Tibial nerve (tissue), 4 donors: ENCODE data around the gene RPS6KA2. TPM values are rescaled to one million over a fixed set of nuclear protein-coding genes. Genes with fewer than 3 reads are reported as not detected.

ENCODE experiments used
- DNase-seq, 2 donors: peaks; one replicate each; pipeline ENCODE4 v3.0.0-alpha.2; 2019; ENCODE audit warnings: low spot score in 2 of 2
- H3K27ac ChIP-seq, 4 donors: fragments of 200-600 bp; sonication (generic) in 3 of 4; one replicate each; pipeline ENCODE4 v1.5.1; 2017 to 2019; ENCODE audit warnings: mild to moderate bottlenecking in 1 of 4
- H3K27me3 ChIP-seq, 2 donors: fragments of 200-600 bp; sonication (generic) in 1 of 2; one replicate each; pipeline versions ENCODE4 v1.5.1 to v1.6.0; 2017 to 2019
- H3K36me3 ChIP-seq, 3 donors: fragments of 200-600 bp; sonication (generic); one replicate each; pipeline ENCODE4 v1.5.1; 2018 to 2019
- H3K4me1 ChIP-seq, 4 donors: fragments of 200-600 bp; sonication (generic) in 3 of 4; one replicate each; pipeline ENCODE4 v1.5.1; 2017 to 2019
- H3K4me3 ChIP-seq, 4 donors: fragments of 200-600 bp; sonication (generic) in 3 of 4; one replicate each; pipeline ENCODE4 v1.5.1; 2017 to 2019; ENCODE audit warnings: mild to moderate bottlenecking in 1 of 4, moderate library complexity in 1 of 4
- H3K9me3 ChIP-seq, 4 donors: fragments of 200-600 bp; sonication (generic) in 3 of 4; one replicate each; pipeline ENCODE4 v1.5.1; 2017 to 2019
- EP300 ChIP-seq, 2 donors: sonication (generic); formaldehyde crosslinking; IDR thresholded peaks; one replicate each; pipeline ENCODE4 v1.6.1; 2017; ENCODE audit warnings: antibody characterized with exemption in 2 of 2, mild to moderate bottlenecking in 1 of 2
- POLR2A ChIP-seq, 2 donors: fragments of 450-650 bp; IDR thresholded peaks; one replicate each; pipeline ENCODE4 v1.6.1; 2017; ENCODE audit warnings: antibody characterized with exemption in 2 of 2, mild to moderate bottlenecking in 2 of 2, moderate library complexity in 2 of 2
- WGBS, 2 donors: methylation state at CpG; one replicate each; pipeline ENCODE4 v1.1.5; 2018; 5-methylcytosine and 5-hydroxymethylcytosine counted together
- total RNA-seq, 4 donors: library from RNA; depleted of rRNA; stranded (reverse); fragments of >200 nt; gene quantifications; one replicate each; pipeline ENCODE4 v1.1.0, GENCODE V29; 2016
- TF ChIP-seq, protein P1 (sequence below), 5 experiments: fragments of 200-600 bp in 3 of 5; fragments of 450-650 bp in 2 of 5; sonication (generic) in 3 of 5; IDR thresholded peaks; one replicate each; pipeline ENCODE4 v1.5.1; 2016 to 2019; ENCODE audit warnings: antibody characterized with exemption in 5 of 5, mild to moderate bottlenecking in 3 of 5, moderate library complexity in 2 of 5

RPS6KA2 gene
- total RNA-seq, 4 donors from 2014 or later: 89.6 to 153 (median 103) TPM

DNA sequence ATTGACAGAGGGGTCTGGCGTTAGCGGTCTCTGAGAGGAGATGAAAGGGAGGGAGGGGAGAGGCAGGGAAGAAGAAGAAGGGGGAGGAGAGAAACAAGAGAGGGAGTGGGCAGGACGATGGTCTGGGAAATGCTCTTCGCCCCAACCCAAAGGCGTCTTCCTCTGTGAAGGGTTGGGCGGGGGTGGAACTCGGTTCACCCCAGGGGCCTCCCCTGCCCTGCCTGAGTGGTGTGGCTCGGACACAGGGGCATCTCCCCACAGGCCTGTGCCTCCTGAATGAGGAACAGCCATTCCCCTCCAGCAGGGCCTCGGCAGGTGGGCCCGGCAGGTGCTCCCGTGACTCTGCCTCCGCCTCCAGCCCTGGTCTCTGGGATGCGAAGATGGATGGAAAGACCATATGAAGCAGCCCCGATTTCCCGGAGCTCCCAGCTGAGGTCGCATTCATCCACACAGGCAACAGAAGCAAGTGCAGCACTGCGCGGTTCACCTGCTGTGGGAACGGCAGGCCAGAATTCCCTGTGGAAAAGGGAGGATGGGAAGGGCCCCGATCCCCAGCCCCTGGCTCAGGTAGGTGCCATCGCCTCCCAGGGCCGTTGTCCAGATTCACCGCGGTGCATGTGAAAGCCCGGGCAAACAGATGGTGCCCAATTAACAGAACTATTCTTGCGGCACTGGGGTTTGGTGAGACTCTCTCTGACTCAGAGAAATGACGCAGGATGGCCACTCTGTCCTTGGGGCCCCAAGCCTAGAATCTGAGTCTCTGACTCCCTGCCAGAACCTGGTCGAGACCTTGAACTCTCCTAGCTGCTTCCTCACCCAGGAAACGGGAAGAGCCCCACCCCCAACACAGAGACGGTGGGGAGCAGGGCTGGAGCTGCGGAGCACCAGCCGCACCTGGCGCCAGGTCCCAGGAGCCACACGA, 29.4 kb upstream of the RPS6KA2 start:
- H3K4me3 ChIP-seq: no peak overlapping the region
- H3K27ac ChIP-seq: no peak overlapping the region
- TF ChIP-seq EP300 (IDR thresholded peaks at IDR 0.05) (no peak), POLR2A (IDR thresholded peaks at IDR 0.05) (no peak)
- TF ChIP-seq, protein P1, sequence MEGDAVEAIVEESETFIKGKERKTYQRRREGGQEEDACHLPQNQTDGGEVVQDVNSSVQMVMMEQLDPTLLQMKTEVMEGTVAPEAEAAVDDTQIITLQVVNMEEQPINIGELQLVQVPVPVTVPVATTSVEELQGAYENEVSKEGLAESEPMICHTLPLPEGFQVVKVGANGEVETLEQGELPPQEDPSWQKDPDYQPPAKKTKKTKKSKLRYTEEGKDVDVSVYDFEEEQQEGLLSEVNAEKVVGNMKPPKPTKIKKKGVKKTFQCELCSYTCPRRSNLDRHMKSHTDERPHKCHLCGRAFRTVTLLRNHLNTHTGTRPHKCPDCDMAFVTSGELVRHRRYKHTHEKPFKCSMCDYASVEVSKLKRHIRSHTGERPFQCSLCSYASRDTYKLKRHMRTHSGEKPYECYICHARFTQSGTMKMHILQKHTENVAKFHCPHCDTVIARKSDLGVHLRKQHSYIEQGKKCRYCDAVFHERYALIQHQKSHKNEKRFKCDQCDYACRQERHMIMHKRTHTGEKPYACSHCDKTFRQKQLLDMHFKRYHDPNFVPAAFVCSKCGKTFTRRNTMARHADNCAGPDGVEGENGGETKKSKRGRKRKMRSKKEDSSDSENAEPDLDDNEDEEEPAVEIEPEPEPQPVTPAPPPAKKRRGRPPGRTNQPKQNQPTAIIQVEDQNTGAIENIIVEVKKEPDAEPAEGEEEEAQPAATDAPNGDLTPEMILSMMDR (IDR thresholded peaks at IDR 0.05): no peak
- no peaks in the 10 kb centered on the region for H3K9me3 ChIP-seq
- H3K36me3 ChIP-seq: no peaks in the 10 kb centered on the region
- H3K27me3 ChIP-seq: peaks cover 0 to 22% of the 10 kb centered on the region in 2 donors
- WGBS, 2 donors: 20 to 24% methylated on average over 26 to 32 of the region's 34 CpGs
- H3K4me1 ChIP-seq: no peaks in the 10 kb centered on the region
- DNase-seq: no peak

GRCh38 chr6:166655713-166656229, 28.7 kb upstream of the RPS6KA2 start:
- no peak overlapping the region for H3K4me3 ChIP-seq
- TF ChIP-seq POLR2A (IDR thresholded peaks at IDR 0.05): no peak
- TF ChIP-seq, protein P1 (IDR thresholded peaks at IDR 0.05): no peak
- TF ChIP-seq EP300 (IDR thresholded peaks at IDR 0.05): no peak
- H3K27me3 ChIP-seq: peaks cover 0 to 22% of the 10 kb centered on the region in 2 donors
- WGBS, 2 donors: 57 to 65% methylated on average over 15 of the region's 15 CpGs
- H3K36me3 ChIP-seq: no peaks in the 10 kb centered on the region
- H3K4me1 ChIP-seq: no peaks in the 10 kb centered on the region
- DNase-seq: no peak
- no peaks in the 10 kb centered on the region for H3K9me3 ChIP-seq
- no peak overlapping the region for H3K27ac ChIP-seq

GRCh38 chr6:166655251-166655650, 28.2 kb upstream of the RPS6KA2 start:
- no peak overlapping the region for H3K27ac ChIP-seq
- no peak for TF ChIP-seq EP300 (IDR thresholded peaks at IDR 0.05)
- TF ChIP-seq POLR2A (IDR thresholded peaks at IDR 0.05): no peak
- TF ChIP-seq, protein P1 (IDR thresholded peaks at IDR 0.05): no peak

DNA sequence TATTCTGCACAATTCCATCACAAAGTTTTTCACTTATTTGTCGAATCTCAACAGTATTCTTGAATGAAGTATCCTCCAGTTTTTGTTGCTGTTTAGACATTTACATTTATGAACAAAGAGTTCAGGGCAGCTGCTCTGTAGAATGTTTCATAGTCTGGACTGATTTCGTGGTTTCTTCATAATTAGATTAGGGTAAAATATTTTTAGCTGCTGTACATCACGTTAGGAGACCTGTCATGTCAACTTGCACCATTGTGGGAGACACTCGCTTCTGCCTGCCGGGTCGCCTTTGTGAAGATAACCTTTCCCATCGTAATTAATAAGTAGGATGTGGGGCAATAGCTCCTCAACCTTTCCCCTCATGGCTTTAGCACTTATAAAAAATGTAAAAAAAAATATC, 27.5 kb upstream of the RPS6KA2 start:
- no peaks in the 10 kb centered on the region for H3K9me3 ChIP-seq
- no peaks in the 10 kb centered on the region for H3K36me3 ChIP-seq
- H3K4me3 ChIP-seq: no peak overlapping the region
- peaks cover 0 to 22% of the 10 kb centered on the region in 2 donors for H3K27me3 ChIP-seq
- no peak for TF ChIP-seq EP300 (IDR thresholded peaks at IDR 0.05)
- no peak for TF ChIP-seq POLR2A (IDR thresholded peaks at IDR 0.05)
- TF ChIP-seq, protein P1 (IDR thresholded peaks at IDR 0.05): no peak
- no peak overlapping the region for H3K27ac ChIP-seq
- WGBS, 2 donors: 68 to 73% methylated on average over 7 of the region's 7 CpGs
- H3K4me1 ChIP-seq: no peaks in the 10 kb centered on the region
- no peak for DNase-seq

More at GRCh38 chr6:166655251-166655650, 28.2 kb upstream of the RPS6KA2 start:
- no peaks in the 10 kb centered on the region for H3K36me3 ChIP-seq
- 78 to 80% methylated on average over 6 of the region's 6 CpGs for WGBS, 2 donors
- DNase-seq: no peak
- H3K27me3 ChIP-seq: peaks cover 0 to 22% of the 10 kb centered on the region in 2 donors
- H3K4me3 ChIP-seq: no peak overlapping the region
- H3K9me3 ChIP-seq: no peaks in the 10 kb centered on the region
- H3K4me1 ChIP-seq: no peaks in the 10 kb centered on the region

DNA sequence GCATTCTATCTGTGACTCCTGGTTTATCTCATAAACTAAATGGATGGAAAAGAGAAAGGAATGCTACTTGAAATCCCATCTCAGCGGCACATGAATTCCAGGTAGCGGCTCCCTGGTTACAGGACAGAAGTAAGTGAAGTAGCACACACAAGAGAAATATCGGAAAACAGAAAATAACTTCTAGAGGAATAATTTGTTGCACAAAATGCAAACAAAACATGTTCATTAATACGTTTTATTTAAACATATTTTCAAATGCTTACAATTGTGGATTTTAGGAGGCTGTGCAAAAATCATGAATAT, 26.5 kb upstream of the RPS6KA2 start:
- no peak for DNase-seq
- no peak overlapping the region for H3K27ac ChIP-seq
- no peaks in the 10 kb centered on the region for H3K4me1 ChIP-seq
- no peak overlapping the region for H3K4me3 ChIP-seq
- no peaks in the 10 kb centered on the region for H3K9me3 ChIP-seq
- TF ChIP-seq EP300 (IDR thresholded peaks at IDR 0.05) (no peak), POLR2A (IDR thresholded peaks at IDR 0.05) (no peak)
- TF ChIP-seq, protein P1 (IDR thresholded peaks at IDR 0.05): no peak
- H3K27me3 ChIP-seq: peaks cover 0 to 22% of the 10 kb centered on the region in 2 donors
- WGBS, 2 donors: 92 to 95% methylated on average over 4 of the region's 4 CpGs
- H3K36me3 ChIP-seq: no peaks in the 10 kb centered on the region
